Transverse colon (tissue), 4 donors: ENCODE results near the gene RAPGEF1.

Experiments
- CTCF ChIP-seq, 5 experiments: fragments of 200-600 bp in 3 of 5; fragments of 450-650 bp in 2 of 5; sonication (generic) in 3 of 5; IDR thresholded peaks; 1 replicate in 2 of 5; 2 replicates in 3 of 5; pipeline ENCODE4 v1.5.1; 2016 to 2017; ENCODE audit warnings: antibody characterized with exemption in 5 of 5, inconsistent platforms in 3 of 5, mild to moderate bottlenecking in 2 of 5, moderate library complexity in 1 of 5
- EP300 ChIP-seq: sonication (generic); formaldehyde crosslinking; IDR thresholded peaks from one replicate; pipeline ENCODE4 v1.6.1; 2017; ENCODE audit warnings: antibody characterized with exemption, low read depth
- POLR2A ChIP-seq: fragments of 450-650 bp; IDR thresholded peaks from one replicate; pipeline ENCODE4 v1.6.1; 2016; ENCODE audit warnings: antibody characterized with exemption, mild to moderate bottlenecking, moderate library complexity
- POLR2AphosphoS5 ChIP-seq, 3 donors: sonication (generic); formaldehyde crosslinking; IDR thresholded peaks; one replicate each; pipeline ENCODE4 v1.6.1; 2016; ENCODE audit warnings: antibody characterized with exemption in 3 of 3

- TF ChIP-seq CTCF (IDR thresholded peaks at IDR 0.05) (no peak), POLR2A (no peak), POLR2AphosphoS5 (IDR thresholded peaks at IDR 0.05) (no peak), EP300 (no peak)
These were observed 41.2 kb upstream of the RAPGEF1 start for GRCh38 chr9:131781069-131781468.
